GM19240 (cell line): ENCODE measurements around the gene CYP24A1.
A peak's percentile ranks its signal among the peaks of the same experiment; 100 is the strongest.

Source experiments
- DNase-seq: peaks from one replicate; pipeline ENCODE4 v3.0.0; 2011; ENCODE audit warnings: low spot score; ENCODE audit not compliant: insufficient read length

Gene CYP24A1

DNA sequence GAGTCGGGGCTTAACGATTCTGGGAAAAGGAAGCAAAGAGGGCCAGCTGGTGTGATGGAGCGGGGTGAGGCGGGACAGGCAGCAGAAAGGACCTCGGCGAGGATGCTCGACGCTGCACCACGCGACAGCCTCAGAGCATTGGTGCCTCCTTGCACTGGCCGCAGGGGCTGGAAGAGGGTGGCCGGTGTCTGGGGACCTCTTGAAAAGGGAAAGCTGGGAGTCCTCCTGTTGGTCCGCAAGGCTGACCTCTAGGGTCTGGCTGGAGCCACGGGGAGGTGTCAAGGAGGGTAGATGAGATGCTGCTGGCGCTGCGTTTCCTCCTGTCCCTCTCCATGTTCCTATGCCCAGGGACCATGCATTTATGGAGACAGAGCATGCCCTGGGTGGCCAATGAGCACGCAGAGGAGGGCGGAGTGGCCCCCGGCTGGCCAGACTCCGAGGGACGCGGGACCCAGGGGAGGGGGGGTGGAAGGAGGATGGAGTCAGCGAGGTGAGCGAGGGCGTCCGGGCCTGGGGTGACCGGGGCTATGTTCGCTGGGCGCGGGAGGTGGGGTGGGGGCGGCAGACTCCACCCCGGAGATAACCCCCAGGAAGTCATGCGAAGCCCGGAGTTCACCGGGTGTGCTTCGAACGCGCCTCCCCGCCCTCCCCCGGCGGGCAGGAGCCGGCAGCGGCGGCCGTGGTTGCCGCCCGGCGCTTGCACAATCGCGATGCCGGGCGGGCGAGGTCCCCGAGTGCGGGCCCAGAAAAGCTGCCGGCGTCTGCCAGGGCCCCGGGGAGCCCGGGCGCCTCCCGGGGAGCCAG, at the start of gene CYP24A1:
CYP24A1 (minus strand) TSS at position 334 of the 804 bp plus-strand sequence. CDS start 407 bp downstream, outside the sequence.
- no peak for DNase-seq

DNA sequence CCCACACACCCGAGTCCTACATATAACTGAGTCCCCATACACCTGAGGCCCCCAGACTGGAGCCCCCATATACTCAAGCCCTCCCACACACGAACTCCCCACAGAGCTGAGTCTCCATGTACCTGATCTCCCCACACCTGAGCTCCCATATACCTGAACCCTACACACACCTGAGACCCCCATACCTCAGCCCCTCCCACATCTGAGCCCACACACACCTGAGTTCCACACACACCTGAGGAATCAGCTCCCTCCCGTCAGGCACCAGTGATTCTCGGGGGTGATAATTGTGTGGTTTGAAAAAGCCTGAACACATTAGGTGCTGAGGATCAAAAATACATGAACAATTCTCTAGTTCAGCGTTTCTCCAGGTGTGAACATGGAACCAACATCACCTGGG, 49.5 kb upstream of the CYP24A1 start:
- DNase-seq = no peak

DNA sequence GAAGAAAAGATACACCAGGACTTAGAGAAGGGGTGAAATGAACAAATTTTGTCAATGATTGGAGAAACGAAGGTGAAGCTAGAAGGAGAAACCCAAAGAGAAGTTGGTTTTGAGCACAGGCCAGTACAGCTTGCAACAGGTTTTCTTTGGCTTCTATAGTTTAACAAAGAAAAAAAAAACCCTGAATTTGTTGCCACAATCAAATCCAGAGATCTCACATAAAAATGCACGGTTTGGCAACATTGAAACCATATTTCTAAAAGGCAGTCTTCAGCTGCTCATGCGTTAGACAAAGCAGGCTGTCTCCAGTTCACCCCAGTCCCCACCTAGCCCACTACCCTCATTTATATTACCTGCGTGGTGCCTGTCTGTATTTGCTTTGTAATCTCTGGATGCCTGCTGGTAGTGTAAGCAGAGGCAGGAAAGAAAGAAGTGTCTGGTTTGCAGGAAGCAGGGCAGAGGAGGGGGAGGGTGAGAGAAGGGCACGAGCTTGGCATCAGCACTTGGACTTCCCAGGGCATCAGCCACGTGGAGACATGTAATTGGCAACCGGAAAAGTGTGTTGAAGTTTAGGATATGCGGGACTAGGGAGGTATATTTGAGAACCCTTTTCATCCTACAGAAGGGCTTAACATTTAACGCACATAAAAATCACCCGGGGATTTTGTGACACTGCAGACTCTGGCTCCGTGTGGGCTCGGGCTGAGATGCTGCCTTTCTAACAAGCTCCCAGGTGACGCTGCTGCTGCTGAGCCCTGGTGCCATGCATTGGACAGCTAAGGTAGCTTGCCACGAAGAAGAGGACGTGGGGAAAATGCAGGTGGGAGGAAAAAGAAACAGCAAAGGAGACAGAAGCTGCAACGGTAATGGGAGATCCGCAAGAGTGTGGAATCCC, 48.5 kb upstream of the CYP24A1 start:
- no peak for DNase-seq

DNA sequence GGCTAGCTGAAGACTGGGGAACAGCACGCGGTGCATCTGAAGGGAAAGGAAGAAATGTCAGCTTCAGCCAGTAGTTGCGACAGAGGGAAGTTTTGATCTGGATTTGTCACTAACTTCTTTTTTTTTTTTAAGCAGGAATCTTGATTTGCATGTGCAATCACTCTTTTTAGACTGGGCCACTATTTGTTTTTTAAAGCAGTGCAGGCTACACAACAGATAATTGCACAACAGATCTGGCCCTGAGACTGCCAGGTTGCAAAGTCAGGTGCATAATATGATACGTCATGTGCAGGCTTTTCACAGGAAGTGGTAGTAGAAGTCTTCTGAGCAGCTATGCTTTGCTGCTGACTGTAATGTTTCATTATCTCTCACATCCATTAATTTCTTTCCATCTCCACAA, 47.6 kb upstream of the CYP24A1 start:
- DNase-seq = no peak

DNA sequence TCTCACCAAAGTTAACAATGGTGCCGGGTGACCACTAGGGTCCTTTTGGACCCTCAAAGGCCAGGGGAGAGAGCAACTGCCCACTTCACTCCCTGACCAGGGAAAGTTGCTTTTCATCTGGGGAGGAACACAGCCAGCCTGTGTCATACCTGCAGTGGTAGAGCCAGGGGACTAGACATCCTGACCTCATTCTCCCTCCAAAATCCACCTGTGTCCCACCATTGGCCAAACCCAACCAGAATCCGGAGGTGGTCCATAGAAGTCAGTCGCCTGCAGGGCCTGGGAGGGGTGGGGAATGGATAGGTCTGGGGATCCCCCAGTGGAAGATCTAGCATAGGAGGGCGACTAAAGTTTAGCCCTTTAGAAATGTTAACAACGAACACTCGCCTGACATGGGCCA, 46.9 kb upstream of the CYP24A1 start:
- DNase-seq = no peak

DNA sequence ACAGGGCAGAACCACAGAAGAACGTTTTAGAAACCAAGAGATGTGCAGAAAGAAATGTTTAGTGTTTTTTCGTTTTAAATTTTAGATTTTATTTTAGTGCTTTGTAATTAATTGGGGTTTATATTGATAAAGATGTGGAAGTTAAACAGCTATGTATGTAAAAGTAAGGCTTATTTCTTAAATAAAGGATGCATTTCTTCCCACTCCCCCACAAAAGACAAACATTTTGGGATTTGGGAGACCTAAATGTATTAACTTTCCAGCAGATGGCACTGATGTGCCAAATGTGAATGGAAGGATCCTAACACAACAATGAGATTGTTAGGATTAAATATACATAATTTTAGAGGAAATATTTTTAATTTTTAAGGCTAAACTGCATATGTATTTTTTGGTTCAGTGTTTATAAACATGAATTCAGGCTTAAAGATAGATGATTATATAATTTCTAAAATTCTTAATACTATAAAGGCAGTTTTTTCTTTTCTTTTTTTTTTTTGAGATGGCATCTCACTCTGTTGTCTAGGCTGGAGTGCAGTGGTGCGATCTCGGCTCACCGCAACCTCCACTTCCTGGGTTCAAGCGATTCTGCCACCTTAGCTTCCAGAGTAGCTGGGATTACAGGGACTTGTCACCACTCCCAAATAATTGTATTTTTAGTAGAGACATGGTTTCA, 46.1 kb upstream of the CYP24A1 start:
- DNase-seq = no peak

DNA sequence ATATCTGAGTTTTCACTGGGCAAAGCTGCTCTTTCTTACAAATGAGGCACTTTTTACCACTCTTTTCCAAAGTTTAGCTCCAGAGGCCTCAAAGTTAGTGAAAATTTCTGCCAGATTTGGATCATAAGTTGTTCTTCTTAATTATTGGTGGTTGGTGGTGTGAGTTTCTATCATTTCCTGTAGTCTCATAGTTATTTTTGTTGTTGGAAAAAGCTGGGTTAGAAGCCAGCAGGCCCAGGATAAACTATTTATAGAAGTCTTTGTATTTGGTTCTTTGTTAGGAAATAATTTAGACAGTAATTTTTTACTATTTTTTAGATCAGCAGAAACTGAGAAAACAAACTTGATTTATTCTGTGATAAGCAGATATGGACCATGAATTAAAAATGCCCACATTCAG, 44.7 kb upstream of the CYP24A1 start:
- DNase-seq = no peak

DNA sequence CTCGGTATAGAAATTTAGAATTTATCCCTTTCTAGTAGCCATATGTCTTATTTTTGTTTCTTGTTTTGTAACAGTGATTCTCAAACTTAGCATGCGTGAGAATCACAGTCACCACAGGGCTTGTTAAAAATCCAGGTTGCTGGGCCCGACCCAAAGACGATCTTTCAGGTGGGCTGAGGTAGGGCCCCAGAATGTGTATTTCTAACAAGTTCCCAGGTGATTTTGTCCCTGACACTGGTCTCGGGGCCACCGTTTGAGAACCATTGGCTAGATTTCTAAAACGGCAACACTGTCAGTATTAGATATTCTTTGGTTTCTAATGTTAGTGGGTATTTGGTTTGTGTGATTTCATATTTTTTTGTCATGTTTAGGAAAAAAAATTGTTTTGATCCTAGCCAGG, 44.0 kb upstream of the CYP24A1 start:
- no peak for DNase-seq

DNA sequence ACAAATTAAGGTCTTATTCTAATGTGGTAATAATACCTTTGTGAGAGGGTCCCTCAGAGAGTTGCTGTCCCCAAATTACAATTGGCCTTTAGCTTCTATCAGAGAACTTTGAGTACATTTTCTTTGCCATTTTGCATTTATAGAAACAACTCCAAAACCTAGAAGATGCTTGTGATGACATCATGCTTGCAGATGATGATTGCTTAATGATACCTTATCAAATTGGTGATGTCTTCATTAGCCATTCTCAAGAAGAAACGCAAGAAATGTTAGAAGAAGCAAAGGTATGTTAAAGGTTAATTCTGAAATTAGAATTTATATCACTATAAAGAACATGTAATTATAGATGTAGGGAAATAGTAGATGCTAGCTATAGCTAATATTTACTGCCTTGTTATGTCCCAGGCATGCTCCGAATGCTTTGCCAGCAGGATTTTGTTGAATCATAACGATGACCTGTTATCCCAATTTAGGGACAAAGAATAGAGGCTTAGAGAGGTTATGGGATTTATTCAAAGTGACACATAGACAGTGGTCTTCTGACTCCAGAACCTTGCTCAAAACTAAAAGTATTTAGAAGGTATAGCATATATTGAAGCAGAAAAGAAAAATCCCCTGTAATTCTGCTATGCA, 41.5 kb upstream of the CYP24A1 start:
- no peak for DNase-seq

DNA sequence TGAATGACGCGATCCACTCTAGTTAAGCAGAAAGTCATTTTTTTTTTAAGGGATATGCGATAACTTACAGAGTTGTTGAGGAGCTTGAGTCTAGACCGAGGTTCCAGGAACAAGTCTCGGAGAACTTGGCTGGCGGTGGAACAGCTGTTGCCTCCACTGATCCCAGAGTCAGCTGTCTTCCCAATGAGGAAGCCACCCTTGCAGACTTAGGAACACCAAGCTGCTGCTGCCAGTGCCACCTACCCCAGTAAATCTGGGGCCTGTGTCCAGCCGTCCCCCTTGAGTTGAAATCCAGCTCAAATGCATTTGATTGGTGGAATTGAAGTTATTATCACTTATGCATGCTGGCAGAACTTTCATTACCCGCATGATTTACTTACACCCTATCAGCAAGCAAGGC, 40.8 kb upstream of the CYP24A1 start:
- DNase-seq = no peak

DNA sequence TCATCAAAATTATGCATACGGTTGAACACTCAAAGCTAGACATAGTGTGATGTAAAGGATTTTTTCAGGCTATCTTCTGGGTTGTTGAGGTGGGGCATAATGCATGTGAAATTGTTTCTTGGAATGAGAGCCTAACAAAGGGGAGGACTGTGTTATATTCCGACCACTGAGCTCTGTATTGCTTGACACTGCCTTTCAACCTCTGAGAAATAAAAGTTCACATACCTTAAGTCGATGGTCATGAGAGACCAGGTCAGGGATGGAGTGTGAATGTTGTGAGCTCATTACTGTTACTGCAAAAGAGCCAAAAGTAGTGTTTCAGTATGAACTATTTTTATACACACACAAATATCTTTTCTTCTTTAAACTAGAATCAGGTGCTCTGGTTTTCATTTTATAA, 39.1 kb upstream of the CYP24A1 start:
- no peak for DNase-seq

DNA sequence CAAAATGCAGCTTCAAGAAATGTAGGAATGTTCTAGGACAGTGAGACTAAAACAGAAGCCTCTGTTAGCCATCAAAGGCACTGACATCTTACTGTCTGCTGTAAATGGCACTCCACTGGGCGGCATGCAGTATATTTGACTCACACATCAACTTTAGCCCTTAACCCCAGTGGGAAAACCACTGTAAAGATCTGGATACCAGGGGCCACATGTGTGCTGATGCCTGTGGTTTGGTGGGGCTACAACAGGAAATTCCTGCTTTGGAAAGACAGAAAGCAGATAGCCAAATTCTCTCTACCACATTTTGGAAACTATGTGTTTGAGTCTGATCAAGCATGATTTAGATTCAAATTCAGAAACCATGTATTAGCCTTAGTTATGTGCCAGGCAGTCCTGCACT, 38.4 kb upstream of the CYP24A1 start:
- no peak for DNase-seq

DNA sequence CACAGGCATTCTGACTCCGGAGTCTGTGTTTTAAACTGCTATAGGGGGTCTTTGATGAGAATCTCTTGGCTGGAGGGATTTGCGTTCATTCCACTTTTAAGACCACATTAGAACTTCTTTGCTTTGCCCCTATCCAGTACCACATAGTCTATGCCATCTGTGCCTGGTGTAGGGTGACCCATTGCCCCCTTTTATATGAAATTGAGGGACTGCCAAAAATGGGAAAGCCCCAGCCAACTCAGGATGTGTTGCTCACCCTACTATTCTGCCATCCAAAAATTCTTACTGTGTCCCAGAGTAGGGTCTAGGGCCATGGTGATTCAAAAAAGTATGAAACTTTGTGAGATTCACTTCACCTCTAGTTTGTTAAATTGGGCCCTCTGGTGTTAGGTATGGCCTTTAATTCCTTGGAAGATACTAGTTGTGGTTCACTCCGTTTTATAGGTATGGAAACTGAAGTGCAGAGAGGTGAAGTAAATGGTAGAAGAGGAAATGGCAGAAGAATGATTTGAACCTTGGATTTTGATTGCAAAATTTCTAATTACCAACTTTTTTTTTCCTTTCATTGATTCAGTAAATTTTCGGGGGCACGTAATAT, 35.5 kb upstream of the CYP24A1 start:
- no peak for DNase-seq

DNA sequence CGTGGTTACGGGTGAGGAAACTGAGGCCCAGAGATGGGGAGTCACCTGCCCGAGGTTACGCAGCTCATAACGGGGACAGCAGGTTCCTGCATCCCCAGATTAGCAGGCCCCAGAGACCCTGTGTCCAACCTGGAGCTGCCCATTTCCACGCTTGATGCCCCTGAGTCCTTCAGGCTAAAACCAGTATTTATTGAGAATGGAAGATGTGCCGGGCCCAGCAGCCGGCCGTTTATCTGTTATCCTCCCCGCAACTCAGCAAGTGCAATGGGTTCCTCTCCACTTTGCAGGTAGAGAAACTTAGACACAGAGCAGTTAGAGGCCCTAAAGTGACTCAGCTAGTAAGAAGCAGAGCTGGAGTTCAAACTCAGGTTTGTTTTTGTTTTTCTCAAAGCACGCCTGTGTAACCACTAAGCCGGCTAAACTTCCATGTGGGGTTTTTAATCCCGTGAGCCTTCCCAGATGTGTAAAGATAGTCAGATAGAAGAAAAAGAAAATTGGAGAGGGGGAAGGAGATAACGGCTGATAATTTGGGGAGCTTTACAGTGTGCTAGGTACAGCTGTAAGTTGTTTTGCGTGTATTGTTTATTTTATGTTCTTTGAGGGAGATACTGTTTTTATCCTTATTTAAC, 34.9 kb upstream of the CYP24A1 start:
- no peak for DNase-seq

DNA sequence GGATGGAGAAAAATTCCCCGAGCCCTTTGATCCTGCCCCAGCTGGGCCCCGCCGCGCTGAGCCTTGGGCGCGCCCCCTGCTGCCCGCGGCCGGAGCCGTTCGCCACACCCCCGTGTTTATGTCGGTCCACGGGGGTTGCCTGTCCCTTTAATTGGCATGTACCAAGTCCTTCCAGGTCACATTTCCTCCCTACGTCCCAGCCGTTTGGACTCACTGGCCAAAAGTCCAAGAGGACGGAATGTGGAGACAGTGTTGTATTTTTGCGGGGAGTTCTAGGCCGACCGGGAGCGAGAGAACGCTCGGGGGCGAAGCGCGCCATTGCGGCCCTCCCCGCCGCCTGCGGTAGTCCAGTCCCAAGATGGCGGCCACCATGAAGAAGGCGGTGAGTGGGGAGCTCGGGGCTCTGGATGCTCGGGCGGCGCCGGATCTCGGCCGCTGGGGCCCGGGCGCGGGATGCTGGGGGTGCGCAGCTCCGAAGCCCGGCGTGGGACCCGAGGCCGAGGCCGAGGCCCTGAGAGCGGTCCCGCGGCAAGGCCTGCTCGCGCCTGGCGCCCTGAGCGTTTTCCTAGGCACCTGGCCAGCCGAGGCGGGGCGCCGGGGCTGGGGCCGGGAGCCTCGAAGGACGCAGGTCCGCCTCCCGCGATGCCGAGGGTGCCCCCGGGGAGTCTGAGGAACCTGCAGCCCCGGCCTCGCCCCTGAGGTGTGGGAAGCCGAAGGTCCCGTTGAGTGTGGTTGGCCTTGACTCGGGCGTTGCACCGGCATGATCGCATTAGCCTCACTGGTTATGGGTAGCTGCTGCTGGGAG, 34.2 kb upstream of the CYP24A1 start, which contains the start of gene PFDN4:
PFDN4 (plus strand) TSS at position 345 of the 805 bp plus-strand sequence; CDS start at position 359, 14 bp downstream.
- peak; percentile 78 for DNase-seq

DNA sequence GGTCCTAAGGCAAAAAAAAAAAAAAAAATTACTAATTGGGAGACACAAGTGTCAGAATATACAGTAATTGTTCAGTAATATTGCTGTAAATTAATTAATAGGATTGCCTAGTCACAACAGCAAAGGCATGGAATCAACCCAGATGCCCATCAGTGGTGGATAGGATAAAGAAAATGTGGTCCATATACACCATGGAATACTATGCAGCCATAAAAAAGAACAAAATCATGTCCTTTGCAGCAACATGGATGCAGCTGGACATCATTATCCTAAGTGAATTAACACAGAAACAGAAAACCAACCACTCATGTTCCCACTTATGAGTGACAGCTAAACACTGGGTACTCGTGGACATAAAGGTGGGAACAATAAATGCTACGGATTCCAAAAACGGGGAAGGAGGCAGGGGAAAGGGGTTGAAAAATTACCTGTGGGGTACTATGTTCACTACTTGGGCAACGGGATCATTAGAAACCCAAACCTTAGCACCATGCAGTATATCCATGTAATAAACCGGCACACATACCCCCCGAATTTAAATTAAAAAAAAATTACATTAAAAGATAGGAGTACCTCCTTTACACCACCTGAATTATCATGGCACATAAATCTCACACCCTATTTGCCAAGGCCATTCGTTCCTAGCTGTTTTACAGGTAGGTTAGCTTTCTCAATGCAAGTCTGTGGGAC, 33.4 kb upstream of the CYP24A1 start:
- DNase-seq = no peak

DNA sequence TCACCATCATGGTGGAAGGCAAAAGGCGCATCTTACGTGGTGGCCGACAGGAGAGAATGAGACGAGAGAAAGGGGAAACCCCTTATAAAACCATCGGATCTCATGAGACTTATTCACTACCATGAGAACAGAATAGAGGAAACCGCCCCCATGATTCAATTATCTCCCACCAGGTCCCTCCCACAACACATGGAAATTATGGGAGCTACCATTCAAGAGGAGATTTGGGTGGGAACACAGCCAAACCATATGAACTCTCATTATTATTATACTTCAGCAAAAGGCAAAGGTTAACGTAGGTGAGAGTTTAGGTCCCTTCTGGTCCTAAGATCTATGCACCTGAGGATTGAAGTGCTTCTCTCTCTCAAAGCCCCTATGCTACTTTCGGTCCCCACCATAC, 31.7 kb upstream of the CYP24A1 start:
- no peak for DNase-seq

DNA sequence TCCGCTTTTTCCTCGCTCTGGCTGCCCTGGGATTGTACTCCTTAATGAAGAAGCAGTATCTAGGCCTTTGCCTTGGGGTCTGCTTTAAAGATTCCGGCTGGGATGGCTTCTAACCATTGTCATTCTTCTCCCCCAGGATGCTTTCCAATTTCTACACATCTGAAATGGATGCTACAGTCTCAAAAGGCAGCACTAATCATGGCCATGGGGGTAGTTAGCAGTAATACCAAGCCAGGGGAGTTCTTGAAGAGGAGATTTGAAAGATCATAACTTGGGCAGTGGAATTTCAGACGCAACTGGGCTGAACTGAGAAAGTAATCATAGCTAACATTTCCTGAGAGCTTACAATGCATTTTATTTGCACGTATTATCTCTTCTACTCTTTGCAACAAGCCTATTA, 30.7 kb upstream of the CYP24A1 start:
- no peak for DNase-seq

DNA sequence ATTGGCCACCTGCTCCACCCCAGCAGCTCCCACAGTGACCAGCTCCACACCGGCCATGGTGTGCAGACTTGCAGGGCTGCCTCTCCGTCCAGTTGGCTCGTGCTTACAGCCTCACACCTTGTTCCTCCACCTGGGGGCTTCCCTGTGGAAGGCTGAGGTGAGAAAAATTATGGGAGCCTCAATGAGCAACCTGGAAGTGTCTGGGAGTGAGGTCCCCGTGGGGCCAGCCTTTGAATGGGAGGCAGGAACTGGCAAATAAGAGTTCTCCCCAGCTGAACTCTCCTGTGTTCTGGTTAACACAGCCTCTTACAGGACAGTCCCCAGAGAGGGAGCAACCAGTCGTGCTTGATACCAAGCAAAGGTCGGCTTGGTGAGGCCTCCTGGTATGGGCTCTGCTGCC, 30.3 kb upstream of the CYP24A1 start:
- no peak for DNase-seq
